SU-DHL-6 (cell line): ENCODE results near the gene CLMN.

Source experiments
- H2AFZ ChIP-seq: fragments of 200-600 bp; sonication (generic); 2 replicates; pipeline ENCODE4 v1.6.1; 2014; ENCODE audit warnings: low read depth, mild to moderate bottlenecking, moderate library complexity, mixed read lengths, antibody characterized with exemption, low read length; ENCODE audit not compliant: severe bottlenecking
- H3F3A ChIP-seq: fragments of 200-600 bp; shearing (Covaris generic); 2 replicates; pipeline ENCODE4 v1.6.0; 2016; ENCODE audit warnings: antibody characterized with exemption, mild to moderate bottlenecking; ENCODE audit not compliant: insufficient read depth
- H3K27ac ChIP-seq: fragments of 200-600 bp; sonication (generic); 2 replicates; pipeline ENCODE4 v1.5.1; 2016; ENCODE audit warnings: low read depth, mild to moderate bottlenecking, low read length, moderate library complexity, mixed read lengths
- H3K27me3 ChIP-seq: fragments of 200-600 bp; sonication (generic), shearing (Covaris generic); 2 replicates; pipeline ENCODE4 v1.6.0; 2014; ENCODE audit warnings: mild to moderate bottlenecking, low read length
- H3K36me3 ChIP-seq: fragments of 200-600 bp; sonication (generic); 2 replicates; pipeline ENCODE4 v1.6.1; 2014; ENCODE audit warnings: mild to moderate bottlenecking, low read length, mixed read lengths
- H3K4me2 ChIP-seq: fragments of 300-600, 200-600 bp; shearing (Covaris generic), sonication (generic); 2 replicates; pipeline ENCODE4 v1.6.0; 2014; ENCODE audit warnings: low read length, low read depth, mild to moderate bottlenecking; ENCODE audit not compliant: poor library complexity, severe bottlenecking
- H3K4me3 ChIP-seq: fragments of 200-600 bp; sonication (generic); 2 replicates; pipeline ENCODE4 v1.5.1; 2014; ENCODE audit warnings: antibody characterized with exemption, low read length, mild to moderate bottlenecking, mixed read lengths; ENCODE audit not compliant: insufficient read depth, poor library complexity, severe bottlenecking
- H3K79me2 ChIP-seq: fragments of 200-600 bp; sonication (generic); 2 replicates; pipeline ENCODE4 v1.6.1; 2014; ENCODE audit warnings: mild to moderate bottlenecking, low read length, moderate library complexity; ENCODE audit not compliant: insufficient read depth
- H3K9ac ChIP-seq: fragments of 200-600 bp; sonication (generic); 2 replicates; pipeline ENCODE4 v1.7.0; 2014; ENCODE audit warnings: mild to moderate bottlenecking, low read length
- H3K9me2 ChIP-seq: fragments of 200-600 bp; sonication (generic); replicated peaks from 2 replicates; pipeline ENCODE4 v1.6.1; 2014; ENCODE audit warnings: low read length; ENCODE audit not compliant: insufficient read depth
- H3K9me3 ChIP-seq: fragments of 200-600 bp; sonication (generic); 2 replicates; pipeline ENCODE4 v1.6.1; 2014; ENCODE audit warnings: low read length, mixed read lengths; ENCODE audit not compliant: insufficient read depth
- H4K20me1 ChIP-seq: fragments of 200-600 bp; sonication (generic); 2 replicates; pipeline ENCODE4 v1.6.1; 2014; ENCODE audit warnings: low read depth, mild to moderate bottlenecking, antibody characterized with exemption, low read length, moderate library complexity, mixed read lengths
- CTCF ChIP-seq: fragments of 200-600 bp; sonication (generic); IDR thresholded peaks from one replicate; pipeline ENCODE4 v1.5.1; 2017; ENCODE audit warnings: antibody characterized with exemption, mild to moderate bottlenecking, low read length, moderate library complexity; ENCODE audit not compliant: insufficient read depth, poor library complexity, severe bottlenecking
- EZH2phosphoT487 ChIP-seq: fragments of 200-600 bp; sonication (generic), shearing (Covaris generic); conservative IDR thresholded peaks from 2 replicates; pipeline ENCODE4 v1.6.1; 2018; ENCODE audit warnings: mild to moderate bottlenecking, antibody characterized with exemption, low read length, moderate library complexity, mixed read lengths

Gene CLMN

GRCh38 chr14:95151561-95151960 lies 168.1 kb downstream of the CLMN start:
- H3K36me3 ChIP-seq, result no peaks in the 10 kb centered on the region; the same call in 1 of the 2 replicates
- peaks cover 100% of the 10 kb centered on the region for H3K79me2 ChIP-seq
- no peaks in the 10 kb centered on the region for H3F3A ChIP-seq
- no peak overlapping the region for H3K27ac ChIP-seq
- H3K4me2 ChIP-seq, result no peak overlapping the region
- no peak overlapping the region for H3K9ac ChIP-seq
- H3K27me3 ChIP-seq, result no peaks in the 10 kb centered on the region
- H3K9me3 ChIP-seq, result no peaks in the 10 kb centered on the region
- TF ChIP-seq EZH2phosphoT487 (no peak), CTCF (no peak)
- H3K4me3 ChIP-seq, result no peak overlapping the region
- no peak overlapping the region for H2AFZ ChIP-seq
- peaks cover 31% of the 10 kb centered on the region for H4K20me1 ChIP-seq
- H3K9me2 ChIP-seq, result no peaks in the 10 kb centered on the region

- H3K9me3 ChIP-seq, result no peaks in the 10 kb centered on the region
- TF ChIP-seq EZH2phosphoT487 (no peak), CTCF (no peak)
- peaks cover 31% of the 10 kb centered on the region for H4K20me1 ChIP-seq
- peaks cover 100% of the 10 kb centered on the region for H3K79me2 ChIP-seq
- no peaks in the 10 kb centered on the region for H3K27me3 ChIP-seq
- H3K9me2 ChIP-seq, result no peaks in the 10 kb centered on the region
- no peaks in the 10 kb centered on the region; the same call in 1 of the 2 replicates for H3K36me3 ChIP-seq
- no peak overlapping the region for H3K4me2 ChIP-seq
- H2AFZ ChIP-seq, result no peak overlapping the region
- no peak overlapping the region for H3K27ac ChIP-seq
- no peak overlapping the region for H3K9ac ChIP-seq
- no peak overlapping the region for H3K4me3 ChIP-seq
- H3F3A ChIP-seq, result no peaks in the 10 kb centered on the region
Observed at GRCh38 chr14:95150910-95151309, 168.8 kb downstream of the CLMN start.

GRCh38 chr14:95149441-95149840 lies 170.3 kb downstream of the CLMN start:
- no peak overlapping the region for H3K27ac ChIP-seq
- no peaks in the 10 kb centered on the region for H3F3A ChIP-seq
- H2AFZ ChIP-seq, result no peak overlapping the region
- no peaks in the 10 kb centered on the region; the same call in 1 of the 2 replicates for H3K36me3 ChIP-seq
- H3K4me2 ChIP-seq, result no peak overlapping the region
- peaks cover 5% of the 10 kb centered on the region; the same call in 1 of the 2 replicates for H3K9me3 ChIP-seq
- peaks cover 95% of the 10 kb centered on the region for H3K79me2 ChIP-seq
- TF ChIP-seq EZH2phosphoT487, result no peak
- no peak for TF ChIP-seq CTCF
- peaks cover 33% of the 10 kb centered on the region for H4K20me1 ChIP-seq
- no peaks in the 10 kb centered on the region for H3K9me2 ChIP-seq
- H3K27me3 ChIP-seq, result no peaks in the 10 kb centered on the region
- no peak overlapping the region for H3K4me3 ChIP-seq
- no peak overlapping the region for H3K9ac ChIP-seq
